Smooth muscle cell of bladder (primary cell): ENCODE measurements around the gene FAM53C. TPM values are rescaled to one million over a fixed set of nuclear protein-coding genes. Genes with fewer than 3 reads are reported as not detected.

Experiments
- total RNA-seq: library from RNA; depleted of rRNA; stranded (reverse); fragments of >200 nt; gene quantifications from 2 replicates; pipeline ENCODE4 v1.2.3, GENCODE V29; 2014

FAM53C gene
- 23.8 and 27.4 TPM in 2 replicates for total RNA-seq

DNA sequence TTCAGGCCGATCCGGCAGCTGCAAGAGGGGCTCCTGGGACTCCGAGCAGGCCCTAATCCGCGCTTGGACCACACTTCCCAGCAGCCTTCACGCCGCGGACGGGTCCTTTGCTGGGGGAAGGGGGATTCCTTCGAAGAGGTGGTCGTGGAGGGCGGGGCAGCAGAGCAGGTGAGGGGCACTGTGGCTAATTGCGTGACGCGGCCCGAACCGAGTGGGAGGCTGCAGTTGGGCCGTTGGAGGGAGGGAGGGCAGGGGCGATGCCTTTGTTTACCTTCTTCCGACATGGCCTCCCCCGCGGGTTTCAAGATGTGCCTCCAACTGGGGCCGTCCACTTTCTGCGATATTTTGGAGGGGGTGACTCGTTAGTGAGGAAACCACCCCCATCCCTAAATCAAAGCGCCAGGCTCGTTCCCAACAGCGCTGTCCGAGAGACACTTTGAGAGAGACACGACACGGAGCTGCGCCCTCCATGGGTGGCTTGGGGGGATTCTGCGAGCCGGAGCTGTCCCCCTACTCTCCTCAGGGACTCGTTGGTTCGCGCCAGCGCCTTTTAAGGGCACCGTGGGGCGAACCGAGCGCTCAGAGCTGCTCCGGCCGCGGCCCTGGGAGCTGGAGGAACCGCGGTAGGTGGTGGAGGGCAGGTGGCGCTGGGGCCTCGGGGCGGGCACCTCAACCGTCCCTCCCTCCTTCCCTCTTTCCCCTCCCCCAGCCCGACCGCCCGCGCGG is at the start of gene FAM53C:
Gene FAM53C, plus strand, starts transcription at position 582 of the 726 bp plus-strand sequence. CDS start 3,070 bp downstream, outside the sequence.

GRCh38 chr5:138331449-138332368 is 6.4 kb upstream of the FAM53C start, which contains the start of gene CDC25C:
Gene CDC25C (minus strand): TSS chr5:138331804. CDS start chr5:138331180, 624 bp downstream.

DNA sequence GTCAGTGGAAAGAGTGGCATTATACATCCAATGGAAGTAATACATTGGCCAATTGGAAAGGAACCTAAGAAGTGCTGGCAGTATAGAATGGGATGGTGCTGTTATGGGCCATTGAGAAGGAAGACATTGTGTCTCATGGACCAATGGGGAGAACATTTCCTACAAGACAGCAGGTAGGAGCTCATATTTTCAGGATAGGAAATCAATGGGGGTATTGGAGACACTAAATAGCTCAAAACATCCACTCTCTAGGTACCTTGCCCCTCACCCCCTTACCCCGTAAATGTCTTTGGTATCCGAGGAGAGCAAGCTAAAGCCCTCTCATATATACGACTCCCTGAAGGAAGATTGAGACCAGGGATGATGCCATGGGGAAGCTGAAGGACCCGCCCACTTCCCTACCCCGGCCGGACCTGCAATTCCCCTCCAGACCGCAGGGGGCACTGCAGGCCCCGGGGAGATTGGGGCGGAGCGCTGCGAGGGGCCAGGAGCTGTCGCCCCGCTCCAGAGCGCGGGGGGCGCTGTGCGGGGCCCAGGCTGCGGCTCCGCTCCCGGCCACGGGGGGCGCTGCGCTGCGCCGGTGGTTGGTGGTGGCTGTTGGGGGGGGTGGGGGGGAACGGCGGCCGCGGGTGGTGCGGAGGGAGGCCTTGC is 14.1 kb downstream of the FAM53C start, which contains the start of gene KDM3B:
Gene KDM3B, plus strand, starts transcription at position 615 of the 651 bp plus-strand sequence. CDS start 111 bp downstream, outside the sequence.

Other genes with a start within 250 kb of the FAM53C start
- gene NME5, start 198.8 kb upstream of the FAM53C start, total RNA-seq = 1.6 and 2.1 TPM in 2 replicates
- gene BRD8, start 159.6 kb upstream of the FAM53C start, total RNA-seq = 28.0 and 28.4 TPM in 2 replicates
- 8.8 and 9.1 TPM in 2 replicates for gene KIF20A, start 159.2 kb upstream of the FAM53C start, total RNA-seq
- gene CDC23, start 124.9 kb upstream of the FAM53C start, total RNA-seq = 19.1 and 20.3 TPM in 2 replicates
- gene GFRA3, start 63.6 kb upstream of the FAM53C start, total RNA-seq = not detected in 2 replicates
- 0.55 and 1.1 TPM in 2 replicates for gene CDC25C, start 6.5 kb upstream of the FAM53C start, total RNA-seq
- gene KDM3B, start 14.4 kb downstream of the FAM53C start, total RNA-seq = 33.3 and 36.3 TPM in 2 replicates
- gene REEP2, start 100.8 kb downstream of the FAM53C start, total RNA-seq = 16.2 and 17.5 TPM in 2 replicates
- 0.85 and 1.9 TPM in 2 replicates for gene EGR1, start 127.2 kb downstream of the FAM53C start, total RNA-seq
- 100 and 121 TPM in 2 replicates for gene ETF1, start 205.0 kb downstream of the FAM53C start, total RNA-seq
- gene HSPA9, start 237.1 kb downstream of the FAM53C start, total RNA-seq = 302 and 320 TPM in 2 replicates